Tibial nerve (tissue), 4 donors: Measurements from ENCODE around the gene SKIC8.

ENCODE experiments used
- CTCF ChIP-seq, 5 experiments: fragments of 200-600 bp in 3 of 5; fragments of 450-650 bp in 2 of 5; sonication (generic) in 3 of 5; IDR thresholded peaks; one replicate each; pipeline ENCODE4 v1.5.1; 2016 to 2019; ENCODE audit warnings: antibody characterized with exemption in 5 of 5, mild to moderate bottlenecking in 3 of 5, moderate library complexity in 2 of 5
- EP300 ChIP-seq, 2 donors: sonication (generic); formaldehyde crosslinking; IDR thresholded peaks; one replicate each; pipeline ENCODE4 v1.6.1; 2017; ENCODE audit warnings: antibody characterized with exemption in 2 of 2, mild to moderate bottlenecking in 1 of 2
- POLR2A ChIP-seq, 2 donors: fragments of 450-650 bp; IDR thresholded peaks; one replicate each; pipeline ENCODE4 v1.6.1; 2017; ENCODE audit warnings: antibody characterized with exemption in 2 of 2, mild to moderate bottlenecking in 2 of 2, moderate library complexity in 2 of 2

- TF ChIP-seq POLR2A (IDR thresholded peaks at IDR 0.05) (no peak), CTCF (IDR thresholded peaks at IDR 0.05) (no peak), EP300 (IDR thresholded peaks at IDR 0.05) (no peak)
These were observed 30.2 kb upstream of the SKIC8 start for GRCh38 chr15:78329625-78330024.
